Measurements from ENCODE around the gene PSG11.
"Not testable (repeated sequence)": the region's sequence is repeated elsewhere in the genome, so short reads cannot be mapped to it uniquely, and the experiment has no call there.

DNA sequence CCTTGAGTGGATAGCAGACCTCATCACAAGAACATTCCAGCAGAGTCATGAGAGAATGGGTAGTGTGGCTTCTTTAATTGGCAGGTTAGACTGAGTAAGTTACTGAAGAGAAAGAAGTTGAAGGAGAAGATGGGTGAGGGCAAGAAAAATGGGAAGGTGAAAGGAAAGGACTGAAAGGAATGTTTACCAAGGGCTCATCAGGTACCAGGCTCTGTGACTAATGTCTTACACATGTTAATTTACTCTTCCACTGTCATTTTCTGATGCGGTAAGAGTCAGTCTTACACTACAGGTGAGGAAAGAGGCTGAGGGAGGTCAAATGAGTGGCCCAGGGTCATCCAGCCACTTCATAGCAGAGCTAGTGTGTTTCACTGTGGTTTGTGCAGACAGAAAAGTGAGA, 22.6 kb downstream of the PSG11 start:
- TF ChIP-seq GABPA (IDR thresholded peaks at IDR 0.05; ENCODE audit: borderline replicate concordance, insufficient read depth, low read length); POLR2A (IDR thresholded peaks at IDR 0.05; ENCODE audit: control extremely low read depth in 1 of 2, low read depth in 2 of 2, low read length in 2 of 2); BRCA1 (IDR thresholded peaks at IDR 0.05; ENCODE audit: low read depth, low read length); EP300 (IDR thresholded peaks at IDR 0.05; ENCODE audit: borderline replicate concordance in 1 of 2, low read depth in 2 of 2, low read length in 2 of 2); CHD2 (IDR thresholded peaks at IDR 0.05; ENCODE audit: low read length); ATF3 (IDR thresholded peaks at IDR 0.05; ENCODE audit: insufficient read depth, low read depth, low read length); POU5F1 (IDR thresholded peaks at IDR 0.05; ENCODE audit: low read depth, low read length); SRF (IDR thresholded peaks at IDR 0.05; ENCODE audit: low read depth, low read length): not testable (repeated sequence)
- TF ChIP-seq, protein P1, sequence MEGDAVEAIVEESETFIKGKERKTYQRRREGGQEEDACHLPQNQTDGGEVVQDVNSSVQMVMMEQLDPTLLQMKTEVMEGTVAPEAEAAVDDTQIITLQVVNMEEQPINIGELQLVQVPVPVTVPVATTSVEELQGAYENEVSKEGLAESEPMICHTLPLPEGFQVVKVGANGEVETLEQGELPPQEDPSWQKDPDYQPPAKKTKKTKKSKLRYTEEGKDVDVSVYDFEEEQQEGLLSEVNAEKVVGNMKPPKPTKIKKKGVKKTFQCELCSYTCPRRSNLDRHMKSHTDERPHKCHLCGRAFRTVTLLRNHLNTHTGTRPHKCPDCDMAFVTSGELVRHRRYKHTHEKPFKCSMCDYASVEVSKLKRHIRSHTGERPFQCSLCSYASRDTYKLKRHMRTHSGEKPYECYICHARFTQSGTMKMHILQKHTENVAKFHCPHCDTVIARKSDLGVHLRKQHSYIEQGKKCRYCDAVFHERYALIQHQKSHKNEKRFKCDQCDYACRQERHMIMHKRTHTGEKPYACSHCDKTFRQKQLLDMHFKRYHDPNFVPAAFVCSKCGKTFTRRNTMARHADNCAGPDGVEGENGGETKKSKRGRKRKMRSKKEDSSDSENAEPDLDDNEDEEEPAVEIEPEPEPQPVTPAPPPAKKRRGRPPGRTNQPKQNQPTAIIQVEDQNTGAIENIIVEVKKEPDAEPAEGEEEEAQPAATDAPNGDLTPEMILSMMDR (IDR thresholded peaks at IDR 0.05; ENCODE audit: control extremely low read depth in 1 of 3, insufficient read depth in 1 of 3, low read depth in 1 of 3, low read length in 3 of 3) = not testable (repeated sequence)
